Stomach (tissue), 4 donors: ENCODE data around the gene XPO5.

ENCODE experiments used
- POLR2A ChIP-seq, 4 donors: fragments of 450-650 bp; IDR thresholded peaks; one replicate each; pipeline ENCODE4 v1.6.1; 2016; ENCODE audit warnings: antibody characterized with exemption in 4 of 4, control low read depth in 2 of 4, mild to moderate bottlenecking in 1 of 4, moderate library complexity in 1 of 4
- TF ChIP-seq, protein P1 (sequence below), 7 experiments: fragments of 450-650 bp in 4 of 7; fragments of 200-600 bp in 3 of 7; sonication (generic) in 3 of 7; IDR thresholded peaks; one replicate each; pipeline ENCODE4 v1.5.1; 2016 to 2019; ENCODE audit warnings: antibody characterized with exemption in 7 of 7, control low read depth in 2 of 7, mild to moderate bottlenecking in 1 of 7

DNA sequence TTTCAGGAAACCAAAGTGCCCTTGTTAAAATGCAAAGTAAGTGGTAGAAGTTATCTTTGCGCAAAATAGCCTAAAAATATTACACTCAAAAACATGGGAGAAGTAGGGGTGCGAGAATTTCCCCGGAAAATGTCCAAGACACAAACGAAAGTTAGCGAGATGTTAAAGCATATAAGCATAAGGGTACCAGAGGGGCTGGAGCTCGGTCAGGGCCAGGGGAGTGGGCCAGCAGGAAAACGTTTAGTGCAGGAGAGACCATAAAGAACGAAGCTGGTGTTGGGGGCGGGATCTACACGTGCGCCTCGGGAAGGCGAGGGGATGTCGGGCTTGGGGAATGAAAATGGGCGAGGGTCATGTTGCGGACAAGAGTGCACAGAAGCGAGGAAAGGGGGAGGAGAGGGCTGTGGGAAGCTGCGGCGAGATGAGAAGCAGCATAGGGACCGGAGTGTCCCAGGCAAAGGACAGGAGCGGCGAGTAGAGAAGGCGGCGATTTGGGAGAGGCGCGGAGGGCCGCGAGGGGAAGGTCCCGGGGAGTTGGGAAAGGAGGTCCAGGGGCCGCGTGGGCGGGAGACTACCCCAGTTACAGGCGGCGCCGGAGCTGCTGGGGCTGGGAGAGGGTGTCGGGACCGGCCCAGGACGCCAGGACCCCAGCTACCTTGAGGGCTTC, 600 bp downstream of the XPO5 start:
- TF ChIP-seq POLR2A (IDR thresholded peaks at IDR 0.05) = no peak
- TF ChIP-seq, protein P1, sequence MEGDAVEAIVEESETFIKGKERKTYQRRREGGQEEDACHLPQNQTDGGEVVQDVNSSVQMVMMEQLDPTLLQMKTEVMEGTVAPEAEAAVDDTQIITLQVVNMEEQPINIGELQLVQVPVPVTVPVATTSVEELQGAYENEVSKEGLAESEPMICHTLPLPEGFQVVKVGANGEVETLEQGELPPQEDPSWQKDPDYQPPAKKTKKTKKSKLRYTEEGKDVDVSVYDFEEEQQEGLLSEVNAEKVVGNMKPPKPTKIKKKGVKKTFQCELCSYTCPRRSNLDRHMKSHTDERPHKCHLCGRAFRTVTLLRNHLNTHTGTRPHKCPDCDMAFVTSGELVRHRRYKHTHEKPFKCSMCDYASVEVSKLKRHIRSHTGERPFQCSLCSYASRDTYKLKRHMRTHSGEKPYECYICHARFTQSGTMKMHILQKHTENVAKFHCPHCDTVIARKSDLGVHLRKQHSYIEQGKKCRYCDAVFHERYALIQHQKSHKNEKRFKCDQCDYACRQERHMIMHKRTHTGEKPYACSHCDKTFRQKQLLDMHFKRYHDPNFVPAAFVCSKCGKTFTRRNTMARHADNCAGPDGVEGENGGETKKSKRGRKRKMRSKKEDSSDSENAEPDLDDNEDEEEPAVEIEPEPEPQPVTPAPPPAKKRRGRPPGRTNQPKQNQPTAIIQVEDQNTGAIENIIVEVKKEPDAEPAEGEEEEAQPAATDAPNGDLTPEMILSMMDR (IDR thresholded peaks at IDR 0.05) = no peak
